Mammary epithelial cell (primary cell): Measurements from ENCODE around the gene ZMYND11.

Source experiments
- CTCF ChIP-seq, 2 donors: IDR thresholded peaks in 1 of 2; conservative IDR thresholded peaks in 1 of 2; 2 replicates each; pipeline ENCODE4 v1.5.1; 2011 to 2012; ENCODE audit warnings: inconsistent platforms in 2 of 2, low read length in 2 of 2, mild to moderate bottlenecking in 2 of 2, control low read depth in 1 of 2, low read depth in 1 of 2; ENCODE audit not compliant: insufficient read depth in 1 of 2; ENCODE audit errors: extremely low read depth in 1 of 2
- EZH2 ChIP-seq: IDR thresholded peaks from 2 replicates; pipeline ENCODE4 v1.6.1; 2012; ENCODE audit warnings: low read length, inconsistent platforms, borderline replicate concordance

GRCh38 chr10:232061-232460 lies 96.8 kb downstream of the ZMYND11 start:
- TF ChIP-seq CTCF (conservative IDR thresholded peaks at IDR 0.05 in 1 of 2, IDR thresholded peaks at IDR 0.05 in 1 of 2; ENCODE audit: extremely low read depth in 1 of 2, insufficient read depth in 1 of 2, low read depth in 1 of 2, low read length in 2 of 2), result no peak
- no peak for TF ChIP-seq EZH2
